PC-3 (cell line): ENCODE measurements around the gene GALNT10. TPM values are rescaled to one million over a fixed set of nuclear protein-coding genes. Genes with fewer than 3 reads are reported as not detected.

Experiments
- ATAC-seq: fragments of 200-7000 bp; cut with Tn5 transposase; 2 replicates; pipeline ENCODE4 v1.9.1; 2020; ENCODE audit warnings: mild to moderate bottlenecking, moderate library complexity
- BruUV-seq: library from RNA; stranded (reverse); fragments of 400-500 nt; replicated peaks from 2 replicates; lab custom pipeline; 2021; lab: Mats Ljungman, UMichigan
- CTCF ChIA-PET: fragments of 300-600 bp; sonication (Branson Sonifier 250); formaldehyde crosslinking; loops from one replicate; lab custom pipeline; 2022; ENCODE audit warnings: antibody characterized with exemption; lab: Charles Lee
- POLR2A ChIA-PET: fragments of 300-600 bp; sonication (Branson Sonifier 250); formaldehyde crosslinking; loops from one replicate; lab custom pipeline; 2022; ENCODE audit warnings: antibody characterized with exemption; ENCODE audit not compliant: unreplicated experiment; lab: Charles Lee
- DNase-seq: peaks from one replicate; pipeline ENCODE4 v3.0.0-alpha.2; 2015
- H2AFZ ChIP-seq: fragments of 300-600 bp; sonication (generic); 2 replicates; pipeline ENCODE4 v1.6.0; 2016; ENCODE audit warnings: antibody characterized with exemption, low read length
- H3F3A ChIP-seq: fragments of 300-600 bp; sonication (generic); one replicate; pipeline ENCODE4 v1.6.0; 2017; ENCODE audit warnings: antibody characterized with exemption, low read length, control low read depth, mild to moderate bottlenecking; ENCODE audit not compliant: unreplicated experiment
- H3K27ac ChIP-seq: fragments of 300-600 bp; sonication (generic); 2 replicates; pipeline ENCODE4 v1.5.1; 2016; ENCODE audit warnings: mild to moderate bottlenecking, low read length
- H3K27me3 ChIP-seq: fragments of 300-600 bp; sonication (generic); 2 replicates; pipeline ENCODE4 v1.6.1; 2016; ENCODE audit warnings: low read length, mixed read lengths
- H3K36me3 ChIP-seq: fragments of 300-600 bp; sonication (generic); 2 replicates; pipeline ENCODE4 v1.6.1; 2016; ENCODE audit warnings: low read depth, mixed run types, low read length, mixed read lengths
- H3K4me1 ChIP-seq: fragments of 300-600 bp; sonication (generic); 2 replicates; pipeline ENCODE4 v1.5.1; 2016; ENCODE audit warnings: low read length; ENCODE audit not compliant: insufficient read depth
- H3K4me2 ChIP-seq: fragments of 300-600 bp; sonication (generic); 2 replicates; pipeline ENCODE4 v1.6.0; 2016; ENCODE audit warnings: low read length
- H3K4me3 ChIP-seq: fragments of 300-600 bp; sonication (generic); 2 replicates; pipeline ENCODE4 v1.5.1; 2016; ENCODE audit warnings: mild to moderate bottlenecking, low read length, mixed read lengths
- H3K79me2 ChIP-seq: fragments of 300-600 bp; sonication (generic); 2 replicates; pipeline ENCODE4 v1.6.1; 2017; ENCODE audit warnings: low read length, mixed read lengths
- H3K9ac ChIP-seq: fragments of 300-600 bp; sonication (generic); 2 replicates; pipeline ENCODE4 v1.6.0; 2016; ENCODE audit warnings: mild to moderate bottlenecking, low read length
- H3K9me2 ChIP-seq: fragments of 300-600 bp; sonication (generic); replicated peaks from 2 replicates; pipeline ENCODE4 v1.6.1; 2016; ENCODE audit warnings: mixed run types, low read length, mixed read lengths
- H3K9me3 ChIP-seq: fragments of 300-600 bp; sonication (generic); 2 replicates; pipeline ENCODE4 v1.6.1; 2016; ENCODE audit warnings: low read length, mixed read lengths
- H4K20me1 ChIP-seq: fragments of 300-600 bp; sonication (generic); 2 replicates; pipeline ENCODE4 v1.6.1; 2016; ENCODE audit warnings: low read length, mixed read lengths
- EZH2 ChIP-seq: fragments of 300-600 bp; sonication (generic); IDR thresholded peaks from one replicate; pipeline ENCODE4 v1.6.1; 2017; ENCODE audit warnings: antibody characterized with exemption, mild to moderate bottlenecking, low read length; ENCODE audit not compliant: unreplicated experiment
- EZH2phosphoT487 ChIP-seq: fragments of 300-600 bp; sonication (generic); IDR thresholded peaks from 2 replicates; pipeline ENCODE4 v1.6.1; 2018; ENCODE audit warnings: mild to moderate bottlenecking, antibody characterized with exemption, low read length, borderline replicate concordance
- intact Hi-C: fragments of 100-400 bp; cut with micrococcal nuclease; formaldehyde crosslinking; loops from 2 replicates; pipeline ENCODE4 v1.9.0; 2023
- total RNA-seq: library from RNA; depleted of rRNA; stranded (reverse); fragments of >200 nt; gene quantifications from 2 replicates; pipeline ENCODE4 v1.2.3, GENCODE V29; 2014
- TF ChIP-seq, protein P1 (sequence below): fragments of 300-600 bp; sonication (generic); conservative IDR thresholded peaks from 2 replicates; pipeline ENCODE4 v1.5.1; 2017; ENCODE audit warnings: antibody characterized with exemption, low read depth, mild to moderate bottlenecking, low read length

Gene GALNT10
- total RNA-seq, 1 experiment from 2014 or later = 46.2 TPM

DNA sequence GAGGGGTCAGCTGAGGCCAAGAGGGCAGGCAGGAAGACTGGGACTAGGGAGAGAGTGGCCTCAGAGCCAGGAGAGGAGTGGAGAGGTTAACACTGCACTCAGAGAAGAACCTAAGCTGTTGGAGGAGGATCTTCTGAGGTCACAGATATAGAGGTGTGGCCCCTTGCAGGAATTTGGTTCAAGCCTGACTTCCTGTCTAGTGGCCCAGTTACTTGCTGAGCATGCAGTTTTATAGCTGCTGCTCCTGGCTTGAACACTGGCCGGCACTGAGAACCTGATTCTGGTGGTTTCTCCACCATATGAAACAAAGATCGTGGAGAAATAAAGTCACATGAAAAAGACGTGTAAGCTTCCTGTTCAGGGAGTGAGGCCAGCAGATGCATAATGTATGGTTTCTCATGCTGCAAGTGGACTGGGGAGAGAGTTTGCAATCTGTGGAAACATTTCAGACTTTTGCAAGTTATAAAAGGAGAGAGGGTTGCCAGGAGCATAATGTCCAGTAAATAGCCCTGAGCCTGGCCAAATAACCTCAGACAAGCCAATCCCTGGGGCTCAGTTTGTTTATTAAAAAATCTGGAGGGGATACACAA is 82.6 kb downstream of the GALNT10 start:
- Histone ChIP-seq H3K36me3 (no peaks in the 10 kb centered on the region), H3K9ac (no peak overlapping the region), H2AFZ (no peak overlapping the region), H3K9me3 (no peaks in the 10 kb centered on the region), H3F3A (no peaks in the 10 kb centered on the region), H3K4me3 (no peak overlapping the region), H3K9me2 (no peaks in the 10 kb centered on the region), H3K79me2 (no peaks in the 10 kb centered on the region), H3K27ac (no peak overlapping the region), H4K20me1 (no peaks in the 10 kb centered on the region), H3K4me1 (peaks cover 18% of the 10 kb centered on the region), H3K27me3 (no peaks in the 10 kb centered on the region), H3K4me2 (no peak overlapping the region)
- ChIA-PET POLR2A (no interaction called here), CTCF (no interaction called here)
- DNase-seq (no peak), ATAC-seq (no peak)
- intact Hi-C loops = no loop called here
- TF ChIP-seq, protein P1, sequence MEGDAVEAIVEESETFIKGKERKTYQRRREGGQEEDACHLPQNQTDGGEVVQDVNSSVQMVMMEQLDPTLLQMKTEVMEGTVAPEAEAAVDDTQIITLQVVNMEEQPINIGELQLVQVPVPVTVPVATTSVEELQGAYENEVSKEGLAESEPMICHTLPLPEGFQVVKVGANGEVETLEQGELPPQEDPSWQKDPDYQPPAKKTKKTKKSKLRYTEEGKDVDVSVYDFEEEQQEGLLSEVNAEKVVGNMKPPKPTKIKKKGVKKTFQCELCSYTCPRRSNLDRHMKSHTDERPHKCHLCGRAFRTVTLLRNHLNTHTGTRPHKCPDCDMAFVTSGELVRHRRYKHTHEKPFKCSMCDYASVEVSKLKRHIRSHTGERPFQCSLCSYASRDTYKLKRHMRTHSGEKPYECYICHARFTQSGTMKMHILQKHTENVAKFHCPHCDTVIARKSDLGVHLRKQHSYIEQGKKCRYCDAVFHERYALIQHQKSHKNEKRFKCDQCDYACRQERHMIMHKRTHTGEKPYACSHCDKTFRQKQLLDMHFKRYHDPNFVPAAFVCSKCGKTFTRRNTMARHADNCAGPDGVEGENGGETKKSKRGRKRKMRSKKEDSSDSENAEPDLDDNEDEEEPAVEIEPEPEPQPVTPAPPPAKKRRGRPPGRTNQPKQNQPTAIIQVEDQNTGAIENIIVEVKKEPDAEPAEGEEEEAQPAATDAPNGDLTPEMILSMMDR = no peak
- TF ChIP-seq EZH2phosphoT487 (no peak), EZH2 (no peak)
- BruUV-seq = no TSS peak

DNA sequence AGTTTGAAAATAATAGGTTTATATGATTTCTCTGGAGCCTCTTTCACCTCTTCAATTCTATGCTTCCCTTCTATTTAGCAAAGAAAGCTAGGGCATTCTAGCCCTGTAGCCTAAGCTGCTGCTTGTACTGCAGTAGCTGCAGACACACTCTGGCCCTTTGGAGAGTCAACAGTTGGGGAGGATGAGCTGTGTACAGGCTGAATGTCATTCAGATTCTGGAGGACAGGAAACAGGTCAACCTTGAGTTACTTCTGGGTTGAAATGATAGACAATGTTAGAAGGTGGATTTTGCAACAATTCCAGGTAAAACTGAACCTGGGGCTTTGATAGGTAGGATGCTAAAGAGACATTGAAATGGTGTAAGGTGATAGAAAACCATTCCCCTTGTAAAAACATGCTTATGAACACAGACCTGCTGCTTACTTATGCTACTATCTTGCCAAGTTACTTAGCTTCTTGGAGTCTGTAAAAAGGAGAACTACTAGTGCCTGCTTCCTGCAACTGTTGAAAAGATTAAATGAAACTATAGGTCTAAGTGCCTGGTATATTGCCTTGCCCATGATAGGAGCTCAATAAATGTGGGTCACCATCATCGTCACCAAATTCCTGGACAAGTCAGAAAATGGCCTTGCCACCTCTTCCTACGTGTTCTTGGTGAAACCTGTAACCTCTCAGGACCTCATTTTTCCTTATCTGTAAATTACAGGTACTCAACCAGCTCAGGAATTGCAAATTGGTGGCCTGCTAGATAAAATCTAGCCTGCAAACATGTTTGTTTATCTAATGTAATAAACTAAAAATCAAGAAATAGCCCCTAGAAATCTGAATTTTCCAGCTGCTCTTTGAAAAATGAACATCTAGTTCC is 83.7 kb downstream of the GALNT10 start:
- Histone ChIP-seq H3K9me3 (no peaks in the 10 kb centered on the region), H4K20me1 (no peaks in the 10 kb centered on the region), H3K4me1 (peaks cover 18% of the 10 kb centered on the region), H3K4me2 (no peak overlapping the region), H3K27ac (no peak overlapping the region), H2AFZ (no peak overlapping the region), H3K9me2 (no peaks in the 10 kb centered on the region), H3K36me3 (no peaks in the 10 kb centered on the region), H3K9ac (no peak overlapping the region), H3K27me3 (no peaks in the 10 kb centered on the region), H3F3A (no peaks in the 10 kb centered on the region), H3K4me3 (no peak overlapping the region), H3K79me2 (no peaks in the 10 kb centered on the region)
- no peak for TF ChIP-seq EZH2
- TF ChIP-seq EZH2phosphoT487 = no peak
- TF ChIP-seq, protein P1 = no peak
- BruUV-seq = no TSS peak
- ChIA-PET CTCF (no interaction called here), POLR2A (no interaction called here)
- no peak for DNase-seq
- intact Hi-C loops = no loop called here
- no peak for ATAC-seq

DNA sequence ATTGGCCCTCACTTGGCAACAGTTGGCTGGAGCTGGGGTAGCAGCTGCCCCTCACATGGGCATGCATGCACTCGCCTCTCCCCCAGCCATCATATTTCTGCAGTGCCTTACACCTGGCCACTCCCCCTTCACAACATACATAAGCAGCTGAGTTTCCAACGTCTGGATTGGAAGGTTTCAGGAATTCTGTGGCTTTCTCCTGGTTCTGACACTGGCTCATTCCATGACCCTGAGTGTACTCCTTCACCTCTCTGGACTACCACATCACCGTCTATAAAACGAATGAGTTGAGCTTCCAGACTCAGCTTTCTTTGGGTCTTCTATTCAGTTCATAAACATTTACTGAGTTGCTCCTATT is 84.3 kb downstream of the GALNT10 start:
- Histone ChIP-seq H3K4me3 (no peak overlapping the region), H3K9me3 (no peaks in the 10 kb centered on the region), H3F3A (no peaks in the 10 kb centered on the region), H4K20me1 (no peaks in the 10 kb centered on the region), H3K27ac (no peak overlapping the region), H3K9ac (no peak overlapping the region), H3K4me2 (no peak overlapping the region), H3K79me2 (no peaks in the 10 kb centered on the region), H3K27me3 (no peaks in the 10 kb centered on the region), H3K36me3 (no peaks in the 10 kb centered on the region), H3K4me1 (peaks cover 18% of the 10 kb centered on the region), H3K9me2 (no peaks in the 10 kb centered on the region), H2AFZ (no peak overlapping the region)
- no peak for ATAC-seq
- ChIA-PET POLR2A (no interaction called here), CTCF (no interaction called here)
- BruUV-seq = no TSS peak
- no peak for DNase-seq
- intact Hi-C loops = no loop called here
- TF ChIP-seq EZH2phosphoT487 (no peak), EZH2 (no peak)
- TF ChIP-seq, protein P1 = no peak
